Liver (tissue), 3 donors: Measurements from ENCODE around the gene PLA2G7.

Experiments used
- CTCF ChIP-seq: fragments of 150-350 bp; IDR thresholded peaks from 2 replicates; pipeline ENCODE4 v1.5.1; 2017; ENCODE audit warnings: improper control_type of control experiment, low read depth, low read length; ENCODE audit not compliant: missing input control
- EGR1 ChIP-seq, 2 donors: IDR thresholded peaks; 2 replicates each; pipeline ENCODE4 v1.6.1; 2016 to 2018; ENCODE audit warnings: antibody characterized with exemption in 2 of 2, low read depth in 2 of 2
- GABPA ChIP-seq, 2 donors: IDR thresholded peaks in 1 of 2; conservative IDR thresholded peaks in 1 of 2; 2 replicates each; pipeline ENCODE4 v1.6.1; 2016; ENCODE audit warnings: antibody characterized with exemption in 2 of 2, mild to moderate bottlenecking in 1 of 2, moderate library complexity in 1 of 2
- HNF4A ChIP-seq, 2 donors: conservative IDR thresholded peaks; 2 replicates each; pipeline ENCODE4 v1.6.1; 2016; ENCODE audit warnings: antibody characterized with exemption in 2 of 2, mild to moderate bottlenecking in 2 of 2
- MAX ChIP-seq: IDR thresholded peaks from 2 replicates; pipeline ENCODE4 v1.6.1; 2016; ENCODE audit warnings: antibody characterized with exemption
- REST ChIP-seq: IDR thresholded peaks from 2 replicates; pipeline ENCODE4 v1.6.1; 2016; ENCODE audit warnings: antibody characterized with exemption, mild to moderate bottlenecking
- donor health status: healthy.
- donor health status: healthy.

GRCh38 chr6:46777476-46778346 lies 42.5 kb upstream of the PLA2G7 start:
- no peak for TF ChIP-seq CTCF
- no peak for TF ChIP-seq HNF4A (conservative IDR thresholded peaks at IDR 0.05)
- TF ChIP-seq EGR1 (IDR thresholded peaks at IDR 0.05; ENCODE audit: low read depth in 2 of 2), result no peak
- TF ChIP-seq MAX, result no peak
- TF ChIP-seq REST, result no peak
- no peak for TF ChIP-seq GABPA (IDR thresholded peaks at IDR 0.05 in 1 of 2, conservative IDR thresholded peaks at IDR 0.05 in 1 of 2)
